Hippocampal formation (tissue), 2 donors: Measurements from ENCODE around the gene TMEM106C.

Experiments used
- DNase-seq, 2 donors: peaks; one replicate each; lab custom pipeline; 2025; lab: John Stamatoyannopoulos, UW

TMEM106C gene

DNA sequence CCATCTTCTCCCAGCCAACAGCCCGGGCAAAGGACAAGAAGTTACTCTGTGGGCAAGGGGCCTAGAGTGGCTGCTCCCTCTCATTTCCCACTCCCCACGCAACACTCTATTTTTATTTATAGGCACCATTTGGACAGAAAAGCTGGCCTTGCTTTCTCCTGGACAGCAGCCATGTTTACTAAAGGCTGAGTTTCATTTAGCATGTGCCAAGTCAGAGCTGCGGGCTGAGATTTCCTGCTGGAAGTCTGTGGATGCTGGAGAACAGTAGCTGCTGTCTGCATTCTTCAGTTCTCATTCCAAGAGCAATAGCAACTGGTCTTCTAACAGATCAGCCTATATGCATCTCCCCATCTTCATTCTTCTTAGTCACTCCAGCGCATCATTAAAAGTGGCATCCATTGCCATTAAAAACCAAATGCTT, 32.6 kb downstream of the TMEM106C start:
- peak in 1 of 2 donors; percentile 10 for DNase-seq

DNA sequence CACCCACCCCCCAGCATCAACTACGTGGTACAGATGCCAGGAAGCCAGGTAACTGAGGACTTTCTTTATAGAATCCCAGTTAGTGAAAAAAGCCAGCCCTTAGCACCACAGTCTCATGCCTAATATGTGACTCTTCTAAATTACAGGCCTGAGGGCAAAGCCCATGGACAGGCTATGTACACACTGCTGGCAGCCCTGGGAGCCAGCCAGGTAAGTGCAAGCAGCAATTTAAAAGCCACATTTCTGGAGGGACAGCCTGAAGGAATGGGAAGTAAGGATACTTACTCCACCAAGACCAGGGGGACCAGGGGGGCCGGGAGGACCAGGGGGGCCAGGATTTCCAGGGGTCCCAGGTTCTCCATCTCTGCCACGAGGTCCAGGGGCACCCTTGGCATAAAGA, 33.9 kb downstream of the TMEM106C start:
- DNase-seq: no peak

DNA sequence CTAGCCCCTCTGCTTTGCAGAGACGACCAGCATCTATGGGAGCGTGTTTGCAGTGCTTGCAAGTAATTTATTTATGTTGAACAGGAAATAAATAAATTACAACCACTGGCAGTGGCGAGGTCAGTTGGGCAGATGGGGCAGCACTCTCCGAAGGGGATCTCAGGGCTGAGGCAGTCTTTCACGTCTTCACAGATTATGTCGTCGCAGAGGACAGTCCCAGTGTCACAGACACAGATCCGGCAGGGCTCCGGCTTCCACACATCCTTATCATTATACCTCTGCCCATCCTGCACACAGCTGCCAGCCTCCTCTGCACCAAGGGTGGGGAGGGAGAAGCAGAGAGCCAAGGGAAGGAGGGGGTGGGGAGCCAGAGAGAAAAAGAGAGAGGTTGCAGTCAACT, 36.4 kb downstream of the TMEM106C start:
- DNase-seq: no peak

DNA sequence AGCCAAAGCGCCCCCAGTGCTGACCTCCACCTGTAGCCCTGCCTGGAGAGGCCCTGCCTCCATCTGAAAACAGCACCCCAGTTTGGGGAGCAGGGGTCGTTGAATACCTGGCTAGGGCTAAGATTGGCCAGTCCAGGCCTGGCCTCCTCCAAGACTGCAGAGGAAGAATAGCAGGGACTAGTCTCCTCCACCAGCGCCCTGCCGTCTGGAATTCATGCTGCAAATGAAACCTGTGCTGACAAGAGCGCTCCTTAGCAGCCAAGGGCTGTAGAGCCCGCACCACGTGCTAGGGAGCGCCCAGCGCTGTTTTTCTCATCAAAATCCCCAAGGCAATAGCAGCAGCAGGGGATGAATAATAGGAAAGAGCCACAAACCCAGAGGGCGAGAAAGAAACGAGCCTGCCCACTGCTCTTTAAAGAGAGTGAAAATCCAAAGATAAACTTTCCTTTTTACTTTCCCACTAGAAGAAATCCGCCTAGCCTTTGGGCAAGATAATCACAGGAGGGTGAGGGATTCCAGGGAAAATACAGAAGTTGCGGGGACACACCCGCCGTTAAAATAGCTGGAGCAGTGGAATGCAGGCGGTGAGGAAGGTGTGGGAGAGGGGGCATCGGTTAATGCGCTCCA, 37.6 kb downstream of the TMEM106C start:
- DNase-seq: no peak

DNA sequence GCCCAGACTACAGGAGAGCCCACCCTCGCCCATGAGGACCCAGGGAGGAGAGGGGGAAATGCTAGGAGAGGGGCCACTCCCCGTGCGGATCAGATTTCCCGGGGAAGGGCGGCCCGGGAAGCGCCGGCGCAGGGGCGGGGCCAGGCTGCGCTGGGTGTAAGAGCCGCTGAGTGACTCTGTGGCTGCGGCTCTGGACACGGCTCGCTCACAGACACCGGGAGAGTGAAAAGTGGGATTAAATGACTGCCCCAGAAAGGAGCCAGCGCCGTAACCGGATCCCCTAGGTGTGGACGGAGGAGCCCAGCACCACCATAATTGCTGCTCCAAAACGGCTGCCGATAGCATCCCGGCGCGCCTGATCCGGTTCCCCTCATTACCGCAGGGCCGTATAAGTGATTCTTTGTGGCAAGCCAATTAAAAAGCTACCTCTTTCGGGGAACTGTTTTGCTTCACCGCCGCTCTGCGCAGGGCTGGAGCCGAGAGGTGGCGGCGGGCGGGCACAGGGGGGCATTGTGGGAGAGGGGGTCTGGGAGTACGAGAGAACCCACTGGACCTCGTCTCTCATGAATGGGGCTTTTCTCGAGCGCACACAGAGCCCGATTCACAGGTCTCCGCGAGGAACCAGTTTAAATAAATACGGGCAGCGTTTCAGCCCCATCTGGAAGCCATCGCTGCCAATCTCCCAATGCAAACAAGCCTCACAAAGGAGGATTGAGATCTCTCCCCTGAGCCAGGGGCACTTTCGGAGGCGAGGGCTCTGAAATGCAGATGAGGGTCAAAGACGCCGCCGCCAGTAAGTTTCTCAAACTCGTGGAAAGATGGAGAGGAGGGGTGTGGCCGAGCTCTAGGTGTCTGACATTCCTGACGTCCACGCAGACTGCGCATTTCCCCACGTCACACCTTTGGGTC, 38.4 kb downstream of the TMEM106C start:
- no peak for DNase-seq

DNA sequence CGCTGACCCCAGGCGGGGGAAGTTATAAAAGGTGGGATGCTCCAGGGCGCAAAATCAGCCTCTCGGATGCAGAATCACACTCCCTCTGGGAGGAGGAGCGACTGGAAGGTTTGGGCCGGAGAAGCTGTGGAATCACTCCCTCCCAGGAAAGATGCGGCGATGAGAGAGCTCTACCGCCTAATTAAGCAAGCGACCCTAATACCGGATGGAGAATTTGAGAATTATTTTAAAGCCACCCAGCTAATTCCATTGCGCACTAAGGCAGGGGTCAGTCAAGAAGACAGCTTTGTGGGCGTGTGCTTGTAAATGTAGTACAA, 39.0 kb downstream of the TMEM106C start:
- no peak for DNase-seq

DNA sequence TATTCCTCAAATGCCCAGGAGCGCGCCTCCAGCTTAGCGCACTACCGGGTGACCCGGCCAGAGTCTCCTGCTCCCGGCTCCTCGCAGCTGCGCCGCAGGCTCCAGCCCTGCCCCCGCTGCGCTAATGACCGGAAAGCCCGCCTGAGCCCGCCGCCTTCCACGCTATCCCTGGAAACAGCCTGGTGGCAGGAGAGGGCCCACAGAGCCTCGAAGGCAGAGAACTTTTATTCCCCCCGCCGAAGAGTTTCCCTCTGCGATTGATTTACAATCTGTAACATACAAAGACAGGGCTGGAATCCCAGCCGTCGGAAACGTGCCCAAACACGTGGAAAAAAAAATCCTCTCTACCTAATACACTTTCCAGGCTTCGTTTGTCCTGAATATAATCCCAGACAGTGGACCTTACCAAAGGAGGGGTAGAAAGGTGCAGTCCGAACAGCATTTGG, 39.4 kb downstream of the TMEM106C start:
- no peak for DNase-seq

DNA sequence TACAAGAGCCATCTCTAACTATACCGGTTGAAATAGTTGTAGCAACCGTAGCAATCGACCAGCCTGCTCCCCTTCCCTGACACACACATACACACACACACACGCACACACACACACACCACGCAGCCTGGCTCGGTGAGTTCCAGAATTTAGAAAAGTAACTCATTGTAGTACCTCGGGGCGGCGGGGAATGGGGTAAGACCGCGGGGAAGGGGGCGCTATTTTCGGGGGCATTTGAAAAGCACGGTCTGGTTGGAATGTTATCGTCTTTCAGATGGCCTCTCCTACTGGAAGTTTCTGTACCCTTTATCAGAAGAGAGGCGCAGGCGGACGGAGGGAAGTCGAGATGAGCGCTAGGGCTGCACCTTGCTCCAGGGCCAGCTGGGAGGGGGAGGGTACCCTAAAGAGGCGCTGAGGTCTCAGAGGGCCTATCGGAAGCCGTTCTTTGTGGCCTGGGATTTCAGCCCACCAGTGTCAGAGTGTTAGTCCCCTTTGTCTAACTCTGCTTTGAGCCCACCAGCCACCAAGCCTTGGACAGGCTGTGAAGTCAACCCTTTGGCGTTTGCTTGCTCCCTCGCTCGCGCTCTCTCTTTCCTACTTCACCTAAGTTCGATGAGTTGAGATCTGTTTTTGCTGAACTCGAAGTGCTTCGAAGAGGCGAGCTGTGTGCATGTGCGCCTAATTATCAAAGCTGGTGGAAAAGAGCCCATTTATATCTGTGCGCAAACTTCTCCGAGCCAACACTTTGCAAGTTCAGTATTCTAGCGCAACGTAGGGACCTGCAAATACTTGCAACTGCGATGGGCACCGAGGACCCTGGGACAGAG, 40.0 kb downstream of the TMEM106C start:
- no peak for DNase-seq

DNA sequence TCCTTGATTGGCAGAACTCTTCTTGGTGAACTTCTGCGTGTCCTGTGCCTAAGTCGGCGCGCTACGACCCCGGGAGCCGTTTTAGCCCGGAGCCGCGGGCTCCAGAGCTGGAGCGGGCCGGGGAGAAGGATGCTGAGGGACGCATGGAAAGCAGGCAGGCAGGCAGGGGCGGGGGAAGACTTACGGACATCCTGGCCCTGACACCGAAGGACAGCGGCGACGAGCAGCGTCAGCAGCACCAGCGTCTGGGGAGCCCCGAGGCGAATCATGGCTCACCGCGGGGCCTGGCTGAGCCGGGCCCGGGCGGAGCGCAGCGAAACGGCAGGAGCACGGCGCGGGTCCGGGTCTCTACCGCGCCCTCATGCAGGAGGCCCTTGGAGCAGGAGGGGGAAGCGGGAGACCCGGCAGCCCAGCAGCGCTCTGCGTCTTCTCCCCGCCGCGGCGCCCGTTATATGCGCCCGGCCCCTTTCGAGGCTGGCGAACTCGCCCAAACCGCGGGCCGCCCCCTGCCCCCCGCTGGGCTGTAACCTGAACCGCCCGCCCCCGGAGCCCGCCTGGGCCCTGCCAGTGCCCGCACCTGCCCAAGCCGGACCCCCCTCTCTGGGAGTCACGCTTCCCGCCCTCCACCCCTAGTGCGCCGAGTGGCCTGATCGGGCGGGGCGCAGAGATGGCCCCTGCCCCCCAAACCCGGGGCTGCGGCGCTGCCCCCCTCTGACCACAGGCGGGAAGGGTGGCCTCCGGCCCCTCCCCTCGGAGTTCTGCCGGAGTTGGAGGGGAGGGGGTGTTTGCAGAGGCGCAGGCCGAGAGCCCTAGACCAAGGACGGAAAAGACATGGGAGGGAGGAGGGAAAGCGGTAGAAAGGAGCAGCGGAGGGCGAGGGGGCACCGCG, 40.9 kb downstream of the TMEM106C start, which contains the start of gene COL2A1:
TSS of gene COL2A1 (minus strand) at position 424 of the 889 bp plus-strand sequence. CDS start at position 269, 155 bp downstream.
- DNase-seq: no peak

DNA sequence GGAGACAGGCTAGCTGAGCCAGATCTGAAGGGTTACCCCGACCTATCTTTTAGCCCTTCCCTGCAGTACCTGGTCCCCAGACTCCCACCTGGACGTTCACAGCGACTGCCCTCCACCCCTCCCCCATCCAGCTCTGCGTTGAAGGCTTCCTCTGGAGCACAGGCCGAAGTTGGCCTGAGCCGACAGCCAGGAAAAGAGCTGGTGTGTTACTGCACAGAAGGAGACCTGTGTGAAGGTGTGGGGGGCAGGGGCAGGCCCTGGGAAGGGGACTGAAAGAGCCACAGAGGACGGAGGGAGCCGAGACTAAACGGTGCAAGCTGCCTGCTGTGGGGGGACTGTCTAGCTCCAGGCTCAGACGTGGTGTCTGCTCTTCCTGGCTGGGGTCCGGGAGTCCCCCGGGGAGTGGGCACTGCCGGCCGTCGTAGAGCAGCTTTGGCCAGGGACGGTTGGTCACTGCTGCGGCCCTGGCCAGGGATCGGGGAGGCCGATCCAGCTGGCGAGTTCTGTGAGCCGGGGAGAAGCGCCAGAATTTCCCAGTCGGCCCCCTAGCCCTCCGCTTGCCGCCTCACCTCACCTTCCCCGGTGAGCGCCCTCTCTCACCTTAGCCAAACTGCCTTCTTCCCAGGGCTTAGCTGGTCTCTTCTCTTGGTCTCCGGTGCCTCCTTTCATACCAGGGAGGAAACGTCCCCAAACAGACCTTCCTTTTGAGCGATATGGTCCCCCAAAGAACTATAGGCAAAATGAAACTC, 41.8 kb downstream of the TMEM106C start:
- no peak for DNase-seq

DNA sequence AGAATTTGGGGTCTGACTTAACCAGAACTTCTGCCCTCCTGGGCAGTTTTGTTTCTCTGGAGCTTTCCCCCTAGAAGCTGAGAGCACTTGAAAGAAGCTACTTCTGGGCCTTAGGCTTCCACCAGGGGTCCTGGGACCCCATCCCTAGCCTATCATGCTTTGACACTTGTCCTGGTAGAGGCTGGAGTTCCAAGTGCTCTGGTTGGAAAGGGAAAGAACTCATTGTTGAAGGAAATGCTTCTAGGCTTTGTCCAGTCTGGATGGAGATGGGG, 42.3 kb downstream of the TMEM106C start:
- no peak for DNase-seq

DNA sequence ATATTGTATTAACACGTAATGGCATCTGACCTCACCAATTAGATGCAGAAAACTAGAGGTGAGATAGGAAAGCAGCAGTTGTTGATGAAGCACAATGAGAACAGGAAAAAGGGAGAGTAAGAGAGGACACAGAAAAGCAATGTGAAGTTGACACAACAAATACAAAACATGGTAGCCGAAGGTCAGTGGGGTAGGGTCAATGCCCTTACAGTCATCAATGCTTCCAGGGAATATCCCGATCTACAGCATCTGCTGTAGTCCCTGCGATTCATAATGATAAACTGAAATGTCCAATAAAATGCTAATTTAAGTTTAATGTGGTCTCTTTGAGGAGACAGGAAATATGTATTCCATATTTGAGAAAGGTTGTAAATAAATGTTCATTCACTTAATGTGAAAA, 43.8 kb downstream of the TMEM106C start:
- DNase-seq: no peak

DNA sequence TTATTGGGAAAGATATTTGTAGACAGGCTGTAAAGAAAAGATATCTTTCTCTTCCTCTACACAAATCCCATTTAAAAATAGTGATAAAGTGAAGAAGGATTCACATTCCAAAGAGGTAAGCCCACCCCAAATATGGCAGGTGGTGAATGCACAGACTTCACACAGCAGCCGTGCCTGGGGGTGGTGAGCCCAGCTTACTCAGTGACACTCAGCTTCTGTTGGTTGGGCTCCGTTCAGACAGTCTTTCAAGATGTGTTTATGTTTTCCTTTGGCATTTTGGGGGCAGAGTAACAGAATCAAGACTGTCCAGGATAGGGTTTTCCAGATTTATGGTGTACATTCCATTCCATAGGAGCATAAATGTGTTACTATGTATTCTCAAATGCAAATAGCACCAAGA, 45.0 kb downstream of the TMEM106C start:
- DNase-seq: no peak

DNA sequence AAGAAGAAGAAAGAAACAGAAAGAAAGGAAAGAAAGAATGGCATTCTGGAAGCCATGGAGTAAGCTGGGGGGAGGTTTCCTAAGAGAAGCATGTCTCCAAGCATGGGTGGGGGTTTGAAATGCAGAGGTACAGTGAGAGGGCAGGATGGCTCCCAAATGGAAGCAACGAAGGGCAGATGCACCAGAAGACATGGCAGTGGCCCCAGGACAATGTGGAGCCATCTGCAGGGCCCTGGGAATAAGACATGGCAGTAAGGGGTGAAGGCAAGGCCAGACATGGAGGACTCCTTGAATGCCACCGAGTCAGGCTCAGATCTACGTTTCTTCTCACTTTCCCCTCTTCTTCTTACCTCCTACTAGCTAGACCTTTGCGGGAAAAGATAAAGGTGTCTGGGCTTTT, 45.6 kb downstream of the TMEM106C start:
- DNase-seq: no peak

DNA sequence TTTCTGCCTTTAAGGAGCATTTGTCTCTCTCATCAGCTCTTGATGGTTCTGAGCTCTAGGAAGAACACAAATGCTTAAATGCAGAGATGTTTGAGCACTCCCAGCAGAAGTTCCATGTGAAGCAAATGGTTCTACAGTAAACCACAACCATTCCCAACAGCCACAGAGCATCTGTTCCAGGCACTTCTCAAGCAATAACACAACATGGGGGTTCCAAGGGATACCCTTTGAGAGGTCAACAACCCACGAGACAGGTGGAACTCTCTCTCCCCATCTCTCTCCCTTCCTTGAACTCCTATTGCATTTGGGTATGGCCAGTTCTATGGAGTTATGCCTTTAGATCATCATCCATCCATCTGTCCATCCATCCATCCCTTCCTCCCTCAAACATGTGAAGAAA, 46.1 kb downstream of the TMEM106C start:
- no peak for DNase-seq

DNA sequence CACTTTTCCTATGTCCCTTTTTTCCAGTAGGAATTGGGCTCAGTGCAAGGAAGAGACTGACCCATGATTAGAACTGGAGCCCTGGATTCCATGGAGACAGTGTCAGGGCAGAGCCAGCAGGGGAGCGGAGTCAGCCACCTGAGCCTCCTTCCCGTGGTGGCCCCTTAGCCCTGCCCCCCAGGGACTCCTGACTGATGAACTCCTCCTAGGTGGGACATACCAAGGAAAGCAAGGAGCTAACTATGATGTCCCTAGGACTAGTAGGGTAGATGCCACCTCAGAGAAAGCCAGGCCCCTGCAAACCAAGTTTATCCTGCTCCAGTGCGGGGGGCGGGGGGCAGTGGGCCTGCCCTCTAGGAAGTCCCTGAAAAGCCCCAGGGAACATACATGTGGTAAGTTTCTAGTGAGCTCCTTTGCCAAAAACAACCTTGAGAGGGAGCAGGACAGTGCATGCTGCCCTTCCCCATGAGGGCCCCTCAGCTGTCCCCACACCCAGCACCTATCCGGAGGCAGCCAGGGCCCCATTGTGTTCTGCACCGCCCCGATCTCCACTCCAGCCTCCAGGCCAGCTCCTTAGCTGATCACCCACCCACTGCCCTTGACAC, 47.1 kb downstream of the TMEM106C start:
- no peak for DNase-seq

DNA sequence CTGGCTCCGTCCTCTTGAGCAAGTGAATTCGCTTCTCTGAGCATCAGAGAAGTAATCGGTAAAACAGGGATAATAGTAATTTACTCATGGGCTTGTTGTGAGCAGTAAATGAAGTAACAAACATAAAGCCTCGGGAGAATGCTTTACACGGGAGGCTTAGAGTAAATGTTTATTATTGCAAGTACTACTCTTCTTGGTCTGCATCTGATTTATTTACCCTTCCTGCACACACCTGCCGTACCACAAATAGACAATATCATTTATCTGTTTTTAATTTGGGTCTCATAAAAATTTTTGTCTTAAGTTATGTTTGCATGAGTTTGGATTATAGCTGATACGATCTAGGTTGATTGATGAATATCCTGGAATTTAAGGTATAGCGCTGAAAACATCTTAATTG, 48.7 kb downstream of the TMEM106C start:
- no peak for DNase-seq

DNA sequence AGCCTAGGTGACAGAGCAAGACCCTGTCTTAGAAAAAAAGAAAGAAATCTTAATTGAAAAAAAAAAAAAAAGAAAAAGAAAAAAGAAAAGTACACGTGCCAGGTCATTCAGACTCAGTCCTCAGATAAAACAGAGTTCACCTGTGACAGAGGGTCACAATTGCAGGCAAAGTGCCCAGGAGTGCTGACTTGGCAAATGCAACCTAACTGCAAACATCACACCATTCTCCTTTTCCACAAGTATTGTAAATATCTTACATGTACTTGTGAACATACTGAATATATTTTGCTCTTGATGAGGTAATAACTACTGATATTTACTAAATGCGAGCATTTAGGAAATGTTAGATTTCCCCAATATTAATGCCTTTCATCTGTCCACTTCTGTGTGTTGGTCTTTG, 49.9 kb downstream of the TMEM106C start:
- no peak for DNase-seq

DNA sequence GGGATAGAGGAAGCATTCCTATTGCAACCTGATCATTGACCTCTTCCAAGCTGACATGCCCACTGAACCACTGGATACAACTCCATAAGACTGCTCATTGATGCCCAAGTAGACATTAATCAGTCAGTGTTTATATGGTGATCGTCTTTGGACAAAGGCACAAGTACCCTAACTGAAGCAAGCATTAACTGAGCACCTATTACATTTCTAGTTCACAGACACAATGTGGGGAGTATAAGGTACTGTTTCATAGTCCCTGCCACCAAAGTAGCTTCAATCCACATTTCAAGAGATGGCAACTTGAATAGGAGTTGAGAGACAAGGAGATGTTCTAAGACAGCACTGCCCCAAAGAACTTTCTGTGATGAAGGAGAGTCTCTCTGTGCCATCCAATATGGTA, 51.7 kb downstream of the TMEM106C start:
- no peak for DNase-seq

DNA sequence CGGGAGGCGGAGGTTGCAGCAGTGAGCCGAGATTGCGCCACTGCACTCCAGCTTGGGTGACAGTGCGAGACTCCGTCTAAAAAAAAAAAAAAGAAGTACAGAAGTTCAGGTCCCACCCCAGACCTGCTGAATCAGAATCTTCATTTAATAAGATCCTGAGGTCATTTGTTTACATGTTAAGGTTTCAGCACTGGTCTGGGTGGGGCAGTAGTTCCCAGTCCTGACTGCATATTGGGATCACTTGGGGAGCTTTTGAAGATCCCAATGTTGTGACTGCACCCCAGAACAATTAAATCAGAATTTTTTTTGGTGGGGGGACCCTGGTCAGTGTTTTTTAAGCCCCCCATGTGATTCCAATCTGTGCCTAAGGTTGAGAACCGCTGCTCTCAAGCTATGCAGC, 52.6 kb downstream of the TMEM106C start:
- no peak for DNase-seq
